ENCODE results near the gene FCGBP. TPM values are rescaled to one million over a fixed set of nuclear protein-coding genes. Genes with fewer than 3 reads are reported as not detected.

Gene FCGBP
- polyA plus RNA-seq, 1 donor (not counting 4 experiments of a cell fraction or from before 2014, with no cell fraction given), result 0.10 TPM

GRCh38 chr19:39941151-39941550 lies 6.7 kb upstream of the FCGBP start:
- no peaks in the 10 kb centered on the region for H4K20me1 ChIP-seq (ENCODE audit: control insufficient read depth, extremely low read depth, insufficient read depth, low read length)
- dilution Hi-C loops (cut with MboI; ENCODE audit: extremely low pct_ligation_motif_present, low sequenced_read_pairs), result no loop called here
- no peak overlapping the region for H3K27ac ChIP-seq (ENCODE audit: control insufficient read depth, insufficient read depth, low read length)
- H3K27me3 ChIP-seq (ENCODE audit: control insufficient read depth, extremely low read depth, insufficient read depth, low read length), result no peaks in the 10 kb centered on the region
- H3K9ac ChIP-seq (ENCODE audit: control insufficient read depth, extremely low read depth, insufficient read depth, low read length), result no peak overlapping the region
- H3K4me3 ChIP-seq (ENCODE audit: control insufficient read depth in 2 of 3, extremely low read depth in 1 of 3, insufficient read depth in 2 of 3, low read depth in 1 of 3, low read length in 3 of 3), result no peak overlapping the region
- H3K4me1 ChIP-seq (ENCODE audit: control insufficient read depth, extremely low read depth, insufficient read depth, low read length), result peaks cover 10% of the 10 kb centered on the region
- no peak for TF ChIP-seq EZH2 (IDR thresholded peaks at IDR 0.05; ENCODE audit: low read length)
- no peak for TF ChIP-seq CTCF (optimal IDR thresholded peaks at IDR 0.05 in 1 of 3, IDR thresholded peaks at IDR 0.05 in 1 of 3, conservative IDR thresholded peaks at IDR 0.05 in 1 of 3; ENCODE audit: extremely low read depth in 1 of 3, insufficient read depth in 2 of 3, low read length in 3 of 3)
- H3K79me2 ChIP-seq (ENCODE audit: control insufficient read depth, insufficient read depth, low read length), result no peaks in the 10 kb centered on the region
- H3K4me2 ChIP-seq (ENCODE audit: control insufficient read depth, extremely low read depth, insufficient read depth, low read depth, low read length), result no peak overlapping the region
- H3K36me3 ChIP-seq (ENCODE audit: control insufficient read depth in 2 of 2, extremely low read depth in 1 of 2, insufficient read depth in 2 of 2, low read length in 2 of 2), result no peaks in the 10 kb centered on the region
- H2AFZ ChIP-seq (ENCODE audit: control insufficient read depth, low read length), result no peak overlapping the region
- H3K9me3 ChIP-seq (ENCODE audit: control insufficient read depth, low read depth, low read length), result no peaks in the 10 kb centered on the region
- no peak for FAIRE-seq
- DNase-seq (ENCODE audit: low read depth, low spot score), result no peak
- no peaks in the 10 kb centered on the region for H3K9me1 ChIP-seq (ENCODE audit: control insufficient read depth, extremely low read depth, insufficient read depth, low read length)

GRCh38 chr19:39940221-39940833 lies 5.9 kb upstream of the FCGBP start:
- Histone ChIP-seq H3K79me2 (ENCODE audit: control insufficient read depth, insufficient read depth, low read length) (no peaks in the 10 kb centered on the region), H3K4me1 (ENCODE audit: control insufficient read depth, extremely low read depth, insufficient read depth, low read length) (peaks cover 10% of the 10 kb centered on the region), H3K9ac (ENCODE audit: control insufficient read depth, extremely low read depth, insufficient read depth, low read length) (no peak overlapping the region), H3K4me3 (ENCODE audit: control insufficient read depth in 2 of 3, extremely low read depth in 1 of 3, insufficient read depth in 2 of 3, low read depth in 1 of 3, low read length in 3 of 3) (no peak overlapping the region), H3K4me2 (ENCODE audit: control insufficient read depth, extremely low read depth, insufficient read depth, low read depth, low read length) (no peak overlapping the region), H3K27ac (ENCODE audit: control insufficient read depth, insufficient read depth, low read length) (no peak overlapping the region), H3K9me1 (ENCODE audit: control insufficient read depth, extremely low read depth, insufficient read depth, low read length) (no peaks in the 10 kb centered on the region), H3K36me3 (ENCODE audit: control insufficient read depth in 2 of 2, extremely low read depth in 1 of 2, insufficient read depth in 2 of 2, low read length in 2 of 2) (no peaks in the 10 kb centered on the region), H3K9me3 (ENCODE audit: control insufficient read depth, low read depth, low read length) (no peaks in the 10 kb centered on the region), H4K20me1 (ENCODE audit: control insufficient read depth, extremely low read depth, insufficient read depth, low read length) (no peaks in the 10 kb centered on the region), H2AFZ (ENCODE audit: control insufficient read depth, low read length) (no peak overlapping the region), H3K27me3 (ENCODE audit: control insufficient read depth, extremely low read depth, insufficient read depth, low read length) (no peaks in the 10 kb centered on the region)
- no peak for TF ChIP-seq CTCF (optimal IDR thresholded peaks at IDR 0.05 in 1 of 3, IDR thresholded peaks at IDR 0.05 in 1 of 3, conservative IDR thresholded peaks at IDR 0.05 in 1 of 3; ENCODE audit: extremely low read depth in 1 of 3, insufficient read depth in 2 of 3, low read length in 3 of 3)
- no peak for TF ChIP-seq EZH2 (IDR thresholded peaks at IDR 0.05; ENCODE audit: low read length)
- FAIRE-seq (no peak), DNase-seq (ENCODE audit: low read depth, low spot score) (no peak)
- dilution Hi-C loops (cut with MboI; ENCODE audit: extremely low pct_ligation_motif_present, low sequenced_read_pairs), result no loop called here

Data from keratinocyte (primary cell).